Fibroblast of lung (primary cell): ENCODE results near the gene C2CD4C. TPM values are rescaled to one million over a fixed set of nuclear protein-coding genes. Genes with fewer than 3 reads are reported as not detected.

Source experiments
- DNase-seq, 2 donors: peaks; one replicate each; pipeline versions ENCODE4 v3.0.0 to v3.0.0-alpha.2; 2010; ENCODE audit warnings: low read depth in 2 of 2
- H2AFZ ChIP-seq: 2 replicates; pipeline ENCODE4 v1.5.1; 2012; ENCODE audit warnings: low read length, control low read depth, inconsistent platforms
- H3K27ac ChIP-seq: 2 replicates; pipeline ENCODE4 v1.5.1; 2011; ENCODE audit warnings: low read length, control low read depth; ENCODE audit not compliant: insufficient read depth
- H3K27me3 ChIP-seq: 2 replicates; pipeline ENCODE4 v1.5.1; 2011; ENCODE audit warnings: mild to moderate bottlenecking, low read length; ENCODE audit not compliant: control insufficient read depth, insufficient read depth
- H3K36me3 ChIP-seq: 2 replicates; pipeline ENCODE4 v1.5.1; 2011; ENCODE audit warnings: low read length; ENCODE audit not compliant: control insufficient read depth, insufficient read depth
- H3K4me1 ChIP-seq: 2 replicates; pipeline ENCODE4 v1.5.1; 2011; ENCODE audit warnings: low read length; ENCODE audit not compliant: control insufficient read depth, insufficient read depth; ENCODE audit errors: extremely low read depth
- H3K4me2 ChIP-seq: 2 replicates; pipeline ENCODE4 v1.5.1; 2011; ENCODE audit warnings: low read length, control low read depth; ENCODE audit not compliant: insufficient read depth; ENCODE audit errors: extremely low read depth
- H3K4me3 ChIP-seq, 4 experiments: fragments of 200-600 bp in 1 of 4; sonication (generic) in 1 of 4; replicated peaks in 1 of 4; 2 replicates each; pipeline ENCODE4 v1.5.1; 2011 to 2016; ENCODE audit warnings: low read length in 4 of 4, low read depth in 3 of 4, mild to moderate bottlenecking in 3 of 4, control low read depth in 2 of 4, inconsistent platforms in 1 of 4, mixed read lengths in 1 of 4; ENCODE audit not compliant: insufficient read depth in 1 of 4; ENCODE audit errors: control extremely low read depth in 1 of 4
- H3K79me2 ChIP-seq: 2 replicates; pipeline ENCODE4 v1.5.1; 2012; ENCODE audit warnings: mild to moderate bottlenecking, low read length, inconsistent platforms; ENCODE audit not compliant: control insufficient read depth, insufficient read depth
- H3K9ac ChIP-seq: 2 replicates; pipeline ENCODE4 v1.5.1; 2011; ENCODE audit warnings: mild to moderate bottlenecking, low read length, control low read depth; ENCODE audit not compliant: insufficient read depth
- H3K9me3 ChIP-seq: 2 replicates; pipeline ENCODE4 v1.5.1; 2012; ENCODE audit warnings: low read depth, low read length; ENCODE audit not compliant: control insufficient read depth, insufficient read depth
- H4K20me1 ChIP-seq: 2 replicates; pipeline ENCODE4 v1.5.1; 2011; ENCODE audit warnings: low read length; ENCODE audit not compliant: control insufficient read depth, insufficient read depth; ENCODE audit errors: extremely low read depth
- EZH2 ChIP-seq: IDR thresholded peaks from 2 replicates; pipeline ENCODE4 v1.5.1; 2012; ENCODE audit warnings: low read length, control low read depth, mild to moderate bottlenecking; ENCODE audit errors: missing control alignments
- polyA plus RNA-seq, 2 donors: library from polyadenylated mRNA; depleted of rRNA in 1 of 2; stranded (reverse) in 1 of 2; unstranded in 1 of 2; fragments of >200 nt; gene quantifications; 2 replicates each; pipeline ENCODE4 v1.2.1, GENCODE V29; 2011 to 2012; ENCODE audit warnings: missing spikeins in 1 of 2
- total RNA-seq: library from RNA; depleted of rRNA; stranded (reverse); fragments of >200 nt; gene quantifications from 2 replicates; pipeline ENCODE4 v1.2.1, GENCODE V29; 2014
- TF ChIP-seq, protein P1 (sequence below), 2 donors: IDR thresholded peaks in 1 of 2; conservative IDR thresholded peaks in 1 of 2; 1 replicate in 1 of 2; 2 replicates in 1 of 2; pipeline ENCODE4 v1.5.1; 2011 to 2012; ENCODE audit warnings: low read length in 2 of 2, control low read depth in 1 of 2, inconsistent platforms in 1 of 2, low read depth in 1 of 2, mild to moderate bottlenecking in 1 of 2

The C2CD4C gene
- total and polyA plus RNA-seq, 2 donors (not counting 1 experiment from before 2014, with no cell fraction given): 0.17 TPM; not detected in 1

DNA sequence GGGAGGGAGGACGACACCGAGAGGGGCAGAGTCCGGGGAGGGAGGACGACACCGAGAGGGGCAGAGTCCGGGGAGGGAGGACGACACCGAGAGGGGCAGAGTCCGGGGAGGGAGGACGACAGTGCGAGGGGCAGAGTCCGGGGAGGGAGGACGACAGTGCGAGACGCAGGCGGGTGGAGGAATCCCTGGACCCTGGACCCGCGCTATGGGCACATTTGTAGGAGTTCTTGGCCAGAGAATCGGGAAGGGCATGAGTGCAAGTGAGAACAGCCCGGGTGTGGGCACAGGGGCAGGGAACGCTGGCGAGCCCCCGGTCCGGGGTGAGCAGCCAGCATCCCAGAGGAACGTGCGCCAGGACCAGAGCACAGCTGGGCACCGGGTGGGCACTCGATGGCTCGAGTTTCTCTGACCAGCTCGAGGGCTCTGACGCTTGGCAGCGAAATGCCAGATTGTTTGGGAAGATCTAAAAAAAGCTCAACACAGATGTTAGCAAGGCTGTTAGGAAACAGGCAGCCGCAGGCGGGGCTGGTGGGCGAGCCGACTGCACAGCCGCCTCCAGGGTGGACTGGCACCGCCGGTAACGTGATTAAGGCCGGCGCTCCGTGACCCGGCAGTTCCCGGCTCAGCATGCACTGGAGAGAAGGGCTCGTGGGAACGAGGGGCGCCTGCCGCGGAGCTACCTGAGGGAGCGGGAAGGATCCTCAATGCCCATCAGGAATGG is 17.9 kb upstream of the C2CD4C start:
- Histone ChIP-seq H3K79me2 (no peaks in the 10 kb centered on the region), H3K27ac (no peak overlapping the region), H3K27me3 (no peaks in the 10 kb centered on the region), H3K36me3 (no peaks in the 10 kb centered on the region), H3K4me3 (no peak overlapping the region), H3K9me3 (no peaks in the 10 kb centered on the region), H3K4me2 (no peak overlapping the region), H2AFZ (no peak overlapping the region), H3K4me1 (no peaks in the 10 kb centered on the region), H4K20me1 (no peaks in the 10 kb centered on the region), H3K9ac (no peak overlapping the region)
- TF ChIP-seq, protein P1, sequence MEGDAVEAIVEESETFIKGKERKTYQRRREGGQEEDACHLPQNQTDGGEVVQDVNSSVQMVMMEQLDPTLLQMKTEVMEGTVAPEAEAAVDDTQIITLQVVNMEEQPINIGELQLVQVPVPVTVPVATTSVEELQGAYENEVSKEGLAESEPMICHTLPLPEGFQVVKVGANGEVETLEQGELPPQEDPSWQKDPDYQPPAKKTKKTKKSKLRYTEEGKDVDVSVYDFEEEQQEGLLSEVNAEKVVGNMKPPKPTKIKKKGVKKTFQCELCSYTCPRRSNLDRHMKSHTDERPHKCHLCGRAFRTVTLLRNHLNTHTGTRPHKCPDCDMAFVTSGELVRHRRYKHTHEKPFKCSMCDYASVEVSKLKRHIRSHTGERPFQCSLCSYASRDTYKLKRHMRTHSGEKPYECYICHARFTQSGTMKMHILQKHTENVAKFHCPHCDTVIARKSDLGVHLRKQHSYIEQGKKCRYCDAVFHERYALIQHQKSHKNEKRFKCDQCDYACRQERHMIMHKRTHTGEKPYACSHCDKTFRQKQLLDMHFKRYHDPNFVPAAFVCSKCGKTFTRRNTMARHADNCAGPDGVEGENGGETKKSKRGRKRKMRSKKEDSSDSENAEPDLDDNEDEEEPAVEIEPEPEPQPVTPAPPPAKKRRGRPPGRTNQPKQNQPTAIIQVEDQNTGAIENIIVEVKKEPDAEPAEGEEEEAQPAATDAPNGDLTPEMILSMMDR (conservative IDR thresholded peaks at IDR 0.05 in 1 of 2, IDR thresholded peaks at IDR 0.05 in 1 of 2; ENCODE audit: low read depth in 1 of 2, low read length in 2 of 2): no peak
- TF ChIP-seq EZH2: no peak
- DNase-seq: no peak

DNA sequence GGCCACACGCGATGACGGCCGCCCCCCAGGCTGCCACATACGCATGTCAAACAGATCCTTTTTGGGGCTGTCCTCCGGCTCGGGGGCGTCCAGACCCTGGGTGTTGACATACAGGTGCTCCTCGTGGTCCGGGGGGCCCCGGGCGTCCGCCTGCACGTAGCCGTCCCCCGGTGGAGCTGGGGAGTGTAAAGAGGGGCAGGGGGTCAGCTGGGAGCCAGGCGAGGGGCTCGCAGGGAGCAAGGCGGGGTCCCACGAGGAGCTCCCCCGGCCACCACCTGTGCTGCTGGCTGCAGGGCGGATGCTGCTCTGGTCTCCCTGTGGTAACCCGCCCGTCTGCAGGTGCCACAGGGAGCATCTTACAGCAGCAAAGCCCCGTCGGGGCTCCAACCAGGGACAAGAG is 16.1 kb upstream of the C2CD4C start:
- no peak overlapping the region for H3K4me3 ChIP-seq
- H3K4me2 ChIP-seq: no peak overlapping the region
- H3K4me1 ChIP-seq: no peaks in the 10 kb centered on the region
- H3K27me3 ChIP-seq: no peaks in the 10 kb centered on the region
- no peaks in the 10 kb centered on the region for H3K36me3 ChIP-seq
- no peaks in the 10 kb centered on the region for H3K9me3 ChIP-seq
- H3K79me2 ChIP-seq: no peaks in the 10 kb centered on the region
- TF ChIP-seq EZH2: no peak
- TF ChIP-seq, protein P1 (conservative IDR thresholded peaks at IDR 0.05 in 1 of 2, IDR thresholded peaks at IDR 0.05 in 1 of 2; ENCODE audit: low read depth in 1 of 2, low read length in 2 of 2): no peak
- H3K27ac ChIP-seq: no peak overlapping the region
- no peak overlapping the region for H3K9ac ChIP-seq
- no peak for DNase-seq
- H4K20me1 ChIP-seq: no peaks in the 10 kb centered on the region
- no peak overlapping the region for H2AFZ ChIP-seq

DNA sequence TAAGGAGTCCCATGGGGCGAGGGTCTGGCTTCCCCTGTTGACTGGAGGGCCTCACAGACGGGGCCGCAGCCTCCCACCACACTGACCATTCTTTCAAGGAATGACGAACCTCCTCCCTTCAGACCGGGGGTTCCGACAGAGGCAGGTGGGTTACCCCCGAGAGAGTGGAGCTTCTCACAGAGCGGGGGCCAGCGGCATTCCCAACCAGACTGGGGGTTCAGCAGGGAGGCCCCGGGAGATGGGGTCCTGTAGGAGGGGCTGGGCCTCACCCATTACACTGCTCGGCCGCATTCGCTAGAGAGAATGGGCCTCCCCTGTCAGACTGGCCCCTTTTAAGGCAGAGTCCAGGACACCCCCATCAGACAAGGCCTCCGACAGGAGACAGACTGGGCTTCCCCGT is 15.6 kb upstream of the C2CD4C start:
- H3K9ac ChIP-seq: no peak overlapping the region
- no peak overlapping the region for H2AFZ ChIP-seq
- H3K27ac ChIP-seq: no peak overlapping the region
- H4K20me1 ChIP-seq: no peaks in the 10 kb centered on the region
- no peaks in the 10 kb centered on the region for H3K9me3 ChIP-seq
- no peak for DNase-seq
- no peaks in the 10 kb centered on the region for H3K4me1 ChIP-seq
- no peaks in the 10 kb centered on the region for H3K36me3 ChIP-seq
- no peaks in the 10 kb centered on the region for H3K79me2 ChIP-seq
- H3K4me2 ChIP-seq: no peak overlapping the region
- no peaks in the 10 kb centered on the region for H3K27me3 ChIP-seq
- H3K4me3 ChIP-seq: no peak overlapping the region
- no peak for TF ChIP-seq EZH2
